ENCODE results near the gene SNRPA. TPM values are rescaled to one million over a fixed set of nuclear protein-coding genes. Genes with fewer than 3 reads are reported as not detected.
A peak's percentile ranks its signal among the peaks of the same experiment; 100 is the strongest.

SNRPA gene
- total and polyA plus RNA-seq, 2 of the 8 experiments (the other 6 are each of a cell fraction or from before 2014, with no cell fraction given): 201 to 202 TPM

DNA sequence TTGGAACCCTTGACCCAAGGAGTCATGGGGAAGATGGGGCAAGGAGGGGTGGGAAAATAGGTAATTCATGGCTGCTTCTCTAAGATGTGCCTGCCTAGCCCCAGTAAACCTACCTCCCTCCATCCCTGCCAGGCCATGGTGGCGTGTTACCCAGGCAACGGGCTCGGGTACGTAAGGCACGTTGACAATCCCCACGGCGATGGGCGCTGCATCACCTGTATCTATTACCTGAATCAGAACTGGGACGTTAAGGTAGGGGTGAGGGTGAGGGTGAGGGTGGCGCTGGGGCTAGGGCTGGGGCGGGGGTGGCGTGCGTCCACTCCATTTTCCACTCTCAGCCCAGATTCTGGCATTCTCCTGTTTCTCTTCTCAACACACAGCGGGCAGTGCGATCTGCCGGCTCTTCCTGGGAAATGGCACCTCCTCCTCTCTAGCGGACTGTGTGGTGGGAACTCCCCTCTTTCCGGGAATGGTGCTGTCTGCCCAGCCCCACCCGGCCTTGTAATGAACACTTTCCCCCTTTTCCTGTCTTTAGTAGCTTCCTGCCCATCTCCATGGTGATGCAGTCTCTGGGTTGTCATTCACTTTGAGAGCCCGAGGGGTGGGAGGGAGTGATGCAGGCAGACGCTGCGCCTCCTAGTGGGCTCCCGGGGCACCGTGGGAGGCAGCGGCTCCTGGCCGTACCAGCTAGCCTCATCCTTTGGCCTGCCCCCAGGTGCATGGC, 55.6 kb downstream of the SNRPA start:
- no peak overlapping the region for H4K91ac ChIP-seq (replicated peaks; ENCODE audit: insufficient read length, low read length)
- H4K20me1 ChIP-seq (replicated peaks in 1 of 2; ENCODE audit: control insufficient read depth in 1 of 2, insufficient read depth in 2 of 2, low read length in 2 of 2): peaks cover 44 to 60% of the 10 kb centered on the region in 2 experiments
- no peak overlapping the region for H3K18ac ChIP-seq (ENCODE audit: extremely low read depth, low read length)
- POLR2A ChIA-PET (ENCODE audit: partially characterized antibody): interaction anchor here (0.5 to 15.7 kb wide), 24 partner anchors 8 to 320 kb away, joined by 3 to 241 read pairs (median 5); partner anchors contain the start of genes ACTMAP, COQ8B, EGLN2 and ITPKC
- peak overlapping the region in 2 of 4 experiments; percentile 22 to 35; a peak in 2 of 8 replicates for H3K4me3 ChIP-seq (ENCODE audit: extremely low read depth in 1 of 4, insufficient read depth in 2 of 4, low read depth in 3 of 4, low read length in 4 of 4)
- peaks cover 6 to 42% (median 13%) of the 10 kb centered on the region in 4 experiments; a peak in 6 of 8 replicates for H3K36me3 ChIP-seq (ENCODE audit: control insufficient read depth in 2 of 4, insufficient read depth in 4 of 4, low read length in 3 of 4)
- no peaks in the 10 kb centered on the region for H3K9me3 ChIP-seq (ENCODE audit: insufficient read depth in 2 of 2, low read depth in 1 of 2, low read length in 1 of 2)
- no peak overlapping the region for H2BK15ac ChIP-seq (ENCODE audit: low read length)
- H4K5ac ChIP-seq (ENCODE audit: insufficient read length, low read depth, low read length): no peak overlapping the region
- peak; percentile 77 for FAIRE-seq
- H2BK20ac ChIP-seq (ENCODE audit: low read length): no peak overlapping the region
- 0 out of 2 replicates have a peak overlapping the region, but pooled peaks have one; percentile 35 for H2BK5ac ChIP-seq (ENCODE audit: low read depth, low read length)
- H3K27me3 ChIP-seq (replicated peaks in 1 of 4; ENCODE audit: control insufficient read depth in 3 of 4, extremely low read depth in 1 of 4, insufficient read depth in 3 of 4, low read length in 3 of 4): no peaks in the 10 kb centered on the region
- no peak overlapping the region for H3K14ac ChIP-seq (ENCODE audit: insufficient read length)
- H2AFZ ChIP-seq (ENCODE audit: low read length): no peak overlapping the region
- H3K23me2 ChIP-seq (ENCODE audit: low read depth, low read length): peaks cover 7% of the 10 kb centered on the region; the same call in 1 of the 2 replicates
- H3K4me2 ChIP-seq (ENCODE audit: insufficient read depth in 1 of 2, low read depth in 2 of 2, low read length in 2 of 2): peak overlapping the region; percentile 4 to 45; a peak in 3 of 4 replicates
- no peak overlapping the region; the same call in 1 of the 2 replicates for H4K8ac ChIP-seq (ENCODE audit: extremely low read depth, insufficient read depth, low read length)
- CTCF ChIA-PET (ENCODE audit: partially characterized antibody): interaction anchor here (0.8 to 4.4 kb wide), 21 partner anchors 8 to 338 kb away, joined by 3 to 26 read pairs (median 5); partner anchors contain the start of genes EGLN2, NUMBL and RAB4B
- peaks cover 31% of the 10 kb centered on the region for H3K79me1 ChIP-seq (ENCODE audit: low read depth, low read length)
- H3K23ac ChIP-seq (ENCODE audit: insufficient read length): no peak overlapping the region
- peak; percentile 90 to 95 for DNase-seq (ENCODE audit: low read depth in 1 of 2, low spot score in 2 of 2)
- H3K4ac ChIP-seq (replicated peaks; ENCODE audit: insufficient read length, low read depth, low read length): no peak overlapping the region
- H3K56ac ChIP-seq (replicated peaks; ENCODE audit: insufficient read length, low read depth, low read length): no peak overlapping the region
- H3K4me1 ChIP-seq (replicated peaks in 1 of 4; ENCODE audit: control insufficient read depth in 3 of 4, insufficient read depth in 4 of 4, low read length in 3 of 4): peaks cover 3 to 53% (median 27%) of the 10 kb centered on the region in 4 experiments
- 0 out of 2 replicates have a peak overlapping the region, but pooled peaks have one; percentile 28 for H2AK5ac ChIP-seq (ENCODE audit: low read depth, low read length)
- H2BK12ac ChIP-seq (ENCODE audit: low read depth, low read length): no peak overlapping the region
- no peak overlapping the region for H3K9ac ChIP-seq (replicated peaks in 1 of 4; ENCODE audit: extremely low read depth in 1 of 4, low read depth in 3 of 4, low read length in 3 of 4)
- 37% methylated on average over 25 of the region's 26 CpGs; no CpG with 5 or more reads in 1 of the 2 experiments for WGBS, 2 experiments (ENCODE audit: extremely low coverage in 1 of 2, insufficient coverage in 1 of 2, insufficient read length in 1 of 2, insufficient replicate concordance in 2 of 2, low coverage in 1 of 2, low lambda C conversion rate in 2 of 2, missing lambda C conversion rate in 1 of 2)
- H3K27ac ChIP-seq (ENCODE audit: low read depth, low read length): no peak overlapping the region
- H3K79me2 ChIP-seq (ENCODE audit: control insufficient read depth in 1 of 2, insufficient read depth in 2 of 2, low read length in 2 of 2): peaks cover 5 to 58% of the 10 kb centered on the region in 2 experiments
- no peak overlapping the region for H2BK120ac ChIP-seq (replicated peaks; ENCODE audit: low read depth, low read length)
- TF ChIP-seq EP300 (IDR thresholded peaks at IDR 0.05; ENCODE audit: borderline replicate concordance in 1 of 2, low read depth in 2 of 2, low read length in 2 of 2) (peak; percentile 63 to 98), SUZ12 (IDR thresholded peaks at IDR 0.05; ENCODE audit: low read length) (no peak), BACH1 (IDR thresholded peaks at IDR 0.05; ENCODE audit: low read length) (peak; percentile 45; the same call in 1 of the 2 replicates), SIRT6 (IDR thresholded peaks at IDR 0.05; ENCODE audit: low read length) (no peak), MAX (IDR thresholded peaks at IDR 0.05) (peak; percentile 34; the same call in 1 of the 2 replicates), EGR1 (IDR thresholded peaks at IDR 0.05; ENCODE audit: borderline replicate concordance, low read depth, low read length) (peak; percentile 43; the same call in 1 of the 2 replicates), CTCF (IDR thresholded peaks at IDR 0.05; ENCODE audit: control extremely low read depth in 1 of 3, insufficient read depth in 1 of 3, low read depth in 1 of 3, low read length in 3 of 3) (peak; percentile 84 to 98 (median 98)), TBP (IDR thresholded peaks at IDR 0.05; ENCODE audit: low read depth, low read length) (0 out of 2 replicates have a peak, but pooled peaks have one; percentile 36)

All from H1 (cell line).